Progenitor cell of endocrine pancreas (in vitro differentiated cells): ENCODE data around the gene RBM47. TPM values are rescaled to one million over a fixed set of nuclear protein-coding genes. Genes with fewer than 3 reads are reported as not detected.

Experiments
- DNase-seq: peaks from one replicate; pipeline ENCODE4 v3.0.0; 2021; ENCODE audit warnings: low spot score; ENCODE audit not compliant: unreplicated experiment
- H3K27ac Mint-ChIP-seq: 2 replicates; pipeline ENCODE4 v1.8.0; 2021; ENCODE audit warnings: mild to moderate bottlenecking, moderate library complexity, mixed read lengths
- H3K27me3 Mint-ChIP-seq: 2 replicates; pipeline ENCODE4 v1.8.0; 2021; ENCODE audit warnings: mixed read lengths
- H3K36me3 Mint-ChIP-seq: 2 replicates; pipeline ENCODE4 v1.8.0; 2022; ENCODE audit warnings: mixed read lengths; ENCODE audit not compliant: insufficient read depth
- H3K4me1 Mint-ChIP-seq: 2 replicates; pipeline ENCODE4 v1.8.0; 2021; ENCODE audit warnings: low read depth, mixed read lengths
- H3K4me3 Mint-ChIP-seq: 2 replicates; pipeline ENCODE4 v1.8.0; 2021; ENCODE audit warnings: low read depth, mild to moderate bottlenecking, moderate library complexity, mixed read lengths
- H3K9me3 Mint-ChIP-seq: 2 replicates; pipeline ENCODE4 v1.8.0; 2021; ENCODE audit warnings: low read depth, mixed read lengths
- CTCF ChIP-seq: fragments of 200-600 bp; sonication (generic); IDR thresholded peaks from one replicate; pipeline ENCODE4 v1.5.0; 2021; ENCODE audit warnings: antibody characterized with exemption, mild to moderate bottlenecking; ENCODE audit not compliant: unreplicated experiment
- total RNA-seq: library from RNA; stranded (reverse); gene quantifications from 2 replicates; pipeline ENCODE4 v1.2.1, GENCODE V29; 2021

RBM47 gene
- total RNA-seq, 1 donor from 2014 or later: 64.8 TPM

DNA sequence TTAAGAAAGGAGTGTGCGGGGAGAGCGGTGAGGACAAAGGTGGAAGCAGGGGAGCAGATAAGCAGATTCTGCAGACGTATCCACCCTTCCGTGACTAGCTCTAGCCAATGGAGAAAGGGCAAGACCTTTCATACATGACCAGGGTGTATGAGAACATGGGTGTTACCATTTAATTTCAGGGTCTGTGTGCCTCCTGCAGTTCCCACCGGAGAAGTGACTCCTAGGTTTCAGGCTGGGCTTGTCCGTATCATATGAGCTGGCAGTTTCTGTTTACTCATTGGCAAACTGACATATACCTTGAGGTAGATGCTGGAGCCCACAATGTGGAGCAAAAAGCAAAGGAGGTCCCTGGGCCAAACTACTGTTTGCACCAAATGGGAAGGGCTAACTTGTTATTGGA, 6.8 kb downstream of the RBM47 start:
- Mint-ChIP-seq H3K36me3 (peaks cover 11% of the 10 kb centered on the region), H3K9me3 (no peaks in the 10 kb centered on the region), H3K27me3 (no peaks in the 10 kb centered on the region), H3K4me1 (peaks cover 45% of the 10 kb centered on the region), H3K4me3 (no peak overlapping the region), H3K27ac (no peak overlapping the region)
- TF ChIP-seq CTCF: no peak
- DNase-seq: no peak

- TF ChIP-seq CTCF: no peak
- Mint-ChIP-seq H3K27ac (peak overlapping the region; percentile 43), H3K9me3 (no peaks in the 10 kb centered on the region), H3K36me3 (peaks cover 11% of the 10 kb centered on the region), H3K27me3 (no peaks in the 10 kb centered on the region), H3K4me1 (peaks cover 36% of the 10 kb centered on the region), H3K4me3 (no peak overlapping the region)
- DNase-seq: no peak
Observed at GRCh38 chr4:40621592-40622512, 7.8 kb downstream of the RBM47 start.

- Mint-ChIP-seq H3K4me1 (peaks cover 30% of the 10 kb centered on the region), H3K36me3 (peaks cover 13% of the 10 kb centered on the region), H3K27ac (no peak overlapping the region), H3K27me3 (no peaks in the 10 kb centered on the region), H3K4me3 (no peak overlapping the region), H3K9me3 (no peaks in the 10 kb centered on the region)
- DNase-seq: no peak
- no peak for TF ChIP-seq CTCF
Observed at GRCh38 chr4:40621229-40621591, 8.5 kb downstream of the RBM47 start.

GRCh38 chr4:40619600-40619999, 10.1 kb downstream of the RBM47 start:
- no peak for DNase-seq
- peaks cover 14% of the 10 kb centered on the region for H3K36me3 Mint-ChIP-seq
- H3K27ac Mint-ChIP-seq: no peak overlapping the region
- TF ChIP-seq CTCF: no peak
- H3K4me1 Mint-ChIP-seq: peaks cover 25% of the 10 kb centered on the region
- H3K9me3 Mint-ChIP-seq: no peaks in the 10 kb centered on the region
- no peaks in the 10 kb centered on the region for H3K27me3 Mint-ChIP-seq
- no peak overlapping the region for H3K4me3 Mint-ChIP-seq

DNA sequence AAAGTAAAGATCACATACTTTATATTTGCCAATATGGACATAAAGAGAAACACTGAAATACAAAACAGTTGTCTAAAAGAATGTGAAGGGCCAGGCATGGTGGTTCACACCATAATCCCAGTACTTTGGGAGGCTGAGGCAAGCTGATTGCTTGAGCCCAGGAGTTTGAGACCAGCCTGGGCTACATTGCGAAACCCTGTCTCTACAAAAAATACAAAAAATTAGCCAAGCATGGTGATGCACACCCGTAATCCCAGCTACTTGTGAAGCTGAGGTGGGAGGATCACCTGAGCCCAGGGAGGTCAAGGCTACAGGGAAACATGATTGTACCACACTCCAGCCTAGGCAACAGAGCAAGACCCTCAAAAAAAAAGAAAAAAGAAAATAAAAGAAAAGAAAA, 11.8 kb downstream of the RBM47 start:
- no peak overlapping the region for H3K4me3 Mint-ChIP-seq
- peaks cover 5% of the 10 kb centered on the region for H3K9me3 Mint-ChIP-seq
- peaks cover 23% of the 10 kb centered on the region for H3K36me3 Mint-ChIP-seq
- H3K27ac Mint-ChIP-seq: no peak overlapping the region
- H3K4me1 Mint-ChIP-seq: peaks cover 17% of the 10 kb centered on the region
- no peaks in the 10 kb centered on the region for H3K27me3 Mint-ChIP-seq
- no peak for DNase-seq
- TF ChIP-seq CTCF: no peak
